Mucosa of descending colon (tissue), 3 donors: ENCODE measurements around the gene PITPNM1. TPM values are rescaled to one million over a fixed set of nuclear protein-coding genes. Genes with fewer than 3 reads are reported as not detected.
"Not testable (repeated sequence)": the region's sequence is repeated elsewhere in the genome, so short reads cannot be mapped to it uniquely, and the experiment has no call there.

ENCODE experiments used
- ATAC-seq: fragments of 200-7000 bp; cut with Tn5 transposase; one replicate; pipeline ENCODE4 v1.9.1; 2020; ENCODE audit warnings: mild to moderate bottlenecking, moderate library complexity
- DNase-seq, 3 donors: peaks; one replicate each; pipeline ENCODE4 v3.0.0-alpha.2; 2020
- H3K36me3 ChIP-seq: fragments of 200-600 bp; one replicate; pipeline ENCODE4 v1.8.0; 2021; ENCODE audit warnings: low read depth, mild to moderate bottlenecking
- H3K4me1 ChIP-seq: fragments of 200-600 bp; one replicate; pipeline ENCODE4 v1.8.0; 2021; ENCODE audit warnings: low read depth, mild to moderate bottlenecking
- H3K4me3 ChIP-seq: fragments of 200-600 bp; one replicate; pipeline ENCODE4 v1.8.0; 2021; ENCODE audit warnings: mild to moderate bottlenecking
- H3K9me3 ChIP-seq: fragments of 200-600 bp; one replicate; pipeline ENCODE4 v1.8.0; 2021; ENCODE audit warnings: mild to moderate bottlenecking
- CTCF ChIP-seq: fragments of 200-600 bp; IDR thresholded peaks from one replicate; pipeline ENCODE4 v1.8.0; 2022; ENCODE audit warnings: antibody characterized with exemption, mild to moderate bottlenecking
- intact Hi-C, 2 donors: fragments of 100-400 bp; cut with DNase I in 1 of 2; cut with micrococcal nuclease in 1 of 2; formaldehyde crosslinking; loops; one replicate each; pipeline versions ENCODE4 v1.11.0 to v1.11.1; 2022; cut with DNase I, micrococcal nuclease
- total RNA-seq, 3 donors: library from RNA; stranded (reverse); fragmentation: NEBNext Ultra II Directional in 2 of 3; extraction: Animal tissue kit (Norgen Biotek cat#: 25700) in 2 of 3; gene quantifications; one replicate each; pipeline versions ENCODE4 v1.2.1 to v1.2.4, GENCODE V29; 2021 to 2023
- donor health status: DM: no; HTN: no; CAD: no; lungs with moderate emphysema.
- donor health status: DM: no; HTN: no; CAD: no.
- donor health status: DM: no; HTN: yes; CAD: no.

PITPNM1 gene
- total RNA-seq, 3 donors from 2014 or later, result 59.6 to 104 (median 83.7) TPM

GRCh38 chr11:67466962-67467771 is 38.0 kb downstream of the PITPNM1 start:
- DNase-seq (no peak), ATAC-seq (no peak)
- no peak for TF ChIP-seq CTCF
- H3K4me1 ChIP-seq, result peaks cover 20% of the 10 kb centered on the region
- intact Hi-C loops, result no loop called here
- no peaks in the 10 kb centered on the region for H3K36me3 ChIP-seq
- H3K9me3 ChIP-seq, result no peaks in the 10 kb centered on the region
- H3K4me3 ChIP-seq, result no peak overlapping the region

- intact Hi-C loops, result no loop called here
- Histone ChIP-seq H3K4me1 (peaks cover 20% of the 10 kb centered on the region), H3K36me3 (no peaks in the 10 kb centered on the region), H3K4me3 (no peak overlapping the region), H3K9me3 (no peaks in the 10 kb centered on the region)
- DNase-seq (no peak), ATAC-seq (no peak)
- no peak for TF ChIP-seq CTCF
Measured at GRCh38 chr11:67466367-67466766, 38.8 kb downstream of the PITPNM1 start.

- peaks cover 20% of the 10 kb centered on the region for H3K4me1 ChIP-seq
- H3K4me3 ChIP-seq, DNase-seq, H3K9me3 ChIP-seq, ATAC-seq, H3K36me3 ChIP-seq, intact Hi-C loops: not testable (repeated sequence)
Measured at GRCh38 chr11:67465530-67465929, 39.6 kb downstream of the PITPNM1 start.

GRCh38 chr11:67465189-67465510 is 40.0 kb downstream of the PITPNM1 start:
- intact Hi-C loops, result no loop called here
- H3K36me3 ChIP-seq, result no peaks in the 10 kb centered on the region
- ATAC-seq (peak; percentile 1), DNase-seq (no peak)
- H3K9me3 ChIP-seq, result no peaks in the 10 kb centered on the region
- no peak for TF ChIP-seq CTCF
- H3K4me3 ChIP-seq, result peak overlapping the region; percentile 42
- peaks cover 20% of the 10 kb centered on the region for H3K4me1 ChIP-seq

GRCh38 chr11:67464411-67465188 is 40.6 kb downstream of the PITPNM1 start:
- Histone ChIP-seq H3K4me3 (peak overlapping the region; percentile 42), H3K36me3 (no peaks in the 10 kb centered on the region), H3K4me1 (peaks cover 20% of the 10 kb centered on the region), H3K9me3 (no peaks in the 10 kb centered on the region)
- peak; percentile 95 to 97 (median 95) for DNase-seq
- no peak for TF ChIP-seq CTCF
- intact Hi-C loops, result no loop called here
- peak; percentile 85 for ATAC-seq
